ENCODE measurements around the gene MYOG. TPM values are rescaled to one million over a fixed set of nuclear protein-coding genes. Genes with fewer than 3 reads are reported as not detected.

Gene MYOG
- total and polyA plus RNA-seq, 12 donors: 0.11 TPM; not detected in 11

- WGBS, 4 donors: 75 to 85% (median 81%) methylated on average over 3 of the region's 3 CpGs
- no peak for TF ChIP-seq POLR2A (IDR thresholded peaks at IDR 0.05)
- no peak for TF ChIP-seq CTCF (IDR thresholded peaks at IDR 0.05)
- Histone ChIP-seq H3K36me3 (replicated peaks in 1 of 2) (no peaks in the 10 kb centered on the region), H3K4me1 (replicated peaks in 1 of 2) (no peaks in the 10 kb centered on the region), H3K27ac (no peak overlapping the region), H3K9me3 (replicated peaks in 1 of 3) (no peaks in the 10 kb centered on the region), H3K27me3 (no peaks in the 10 kb centered on the region), H3K4me3 (no peak overlapping the region)
- DNase-seq: peak in 1 of 7 donors; percentile 29
- intact Hi-C loops (cut with DNase I): no loop called here
These were observed 2.6 kb upstream of the MYOG start for GRCh38 chr1:203088441-203088840.

GRCh38 chr1:203086992-203087763 lies 1.4 kb upstream of the MYOG start:
- H3K27me3 ChIP-seq: no peaks in the 10 kb centered on the region
- DNase-seq: peak in 1 of 7 donors; percentile 7
- no peaks in the 10 kb centered on the region for H3K36me3 ChIP-seq (replicated peaks in 1 of 2)
- H3K4me1 ChIP-seq (replicated peaks in 1 of 2): no peaks in the 10 kb centered on the region
- no peak for TF ChIP-seq POLR2A (IDR thresholded peaks at IDR 0.05)
- no peak for TF ChIP-seq CTCF (IDR thresholded peaks at IDR 0.05)
- WGBS, 4 donors: 80 to 88% (median 82%) methylated on average over 11 of the region's 11 CpGs
- intact Hi-C loops (cut with DNase I): no loop called here
- no peaks in the 10 kb centered on the region for H3K9me3 ChIP-seq (replicated peaks in 1 of 3)
- H3K27ac ChIP-seq: no peak overlapping the region
- no peak overlapping the region for H3K4me3 ChIP-seq

- WGBS, 4 donors: 80 to 95% (median 90%) methylated on average over 6 to 14 of the region's 14 CpGs
- Histone ChIP-seq H3K9me3 (replicated peaks in 1 of 3) (no peaks in the 10 kb centered on the region), H3K27me3 (no peaks in the 10 kb centered on the region), H3K36me3 (replicated peaks in 1 of 2) (no peaks in the 10 kb centered on the region), H3K4me3 (no peak overlapping the region), H3K4me1 (replicated peaks in 1 of 2) (no peaks in the 10 kb centered on the region), H3K27ac (no peak overlapping the region)
- intact Hi-C loops (cut with DNase I): no loop called here
- TF ChIP-seq CTCF (IDR thresholded peaks at IDR 0.05) (no peak), POLR2A (IDR thresholded peaks at IDR 0.05) (no peak)
- peak in 2 of 7 donors; percentile 13 to 48 for DNase-seq
These were observed 954 bp downstream of the MYOG start for GRCh38 chr1:203084588-203085527.

- TF ChIP-seq CTCF (IDR thresholded peaks at IDR 0.05) (no peak), POLR2A (IDR thresholded peaks at IDR 0.05) (no peak)
- Histone ChIP-seq H3K4me1 (replicated peaks in 1 of 2) (no peaks in the 10 kb centered on the region), H3K9me3 (replicated peaks in 1 of 3) (no peaks in the 10 kb centered on the region), H3K27me3 (no peaks in the 10 kb centered on the region), H3K27ac (no peak overlapping the region), H3K4me3 (no peak overlapping the region), H3K36me3 (replicated peaks in 1 of 2) (no peaks in the 10 kb centered on the region)
- intact Hi-C loops (cut with DNase I): no loop called here
- peak in 2 of 7 donors; percentile 11 to 33 for DNase-seq
- 79 to 96% (median 84%) methylated on average over 4 to 11 of the region's 11 CpGs for WGBS, 4 donors
These were observed 2.3 kb downstream of the MYOG start for GRCh38 chr1:203083463-203083921.

Measured in adrenal gland (tissue), 12 donors.